Lung (tissue), 12 donors: Measurements from ENCODE around the gene RAB34. TPM values are rescaled to one million over a fixed set of nuclear protein-coding genes. Genes with fewer than 3 reads are reported as not detected.

Experiments
- ATAC-seq: fragments of 200-7000 bp; cut with Tn5 transposase; one replicate; pipeline ENCODE4 v1.9.1; 2020; ENCODE audit warnings: moderate number of reproducible peaks; ENCODE audit not compliant: insufficient read depth, low FRiP score
- DNase-seq, 3 donors: peaks; one replicate each; pipeline ENCODE4 v3.0.0-alpha.2; 2013 to 2017
- H3K27ac ChIP-seq, 2 donors: one replicate each; pipeline ENCODE4 v1.5.1; 2013; ENCODE audit warnings: mild to moderate bottlenecking in 2 of 2, moderate library complexity in 2 of 2, control low read depth in 1 of 2, inconsistent platforms in 1 of 2, low read depth in 1 of 2, low read length in 1 of 2
- H3K27me3 ChIP-seq, 3 donors: one replicate each; pipeline ENCODE4 v1.5.1; 2013; ENCODE audit warnings: low read length in 2 of 3; ENCODE audit not compliant: control insufficient read depth in 3 of 3, insufficient read depth in 3 of 3
- H3K36me3 ChIP-seq, 4 donors: one replicate each; pipeline ENCODE4 v1.5.1; 2013; ENCODE audit warnings: low read length in 4 of 4, mild to moderate bottlenecking in 1 of 4, moderate library complexity in 1 of 4; ENCODE audit not compliant: control insufficient read depth in 4 of 4, insufficient read depth in 4 of 4
- H3K4me1 ChIP-seq, 5 donors: one replicate each; pipeline ENCODE4 v1.5.1; 2013; ENCODE audit warnings: low read length in 5 of 5, mild to moderate bottlenecking in 2 of 5, moderate library complexity in 1 of 5; ENCODE audit not compliant: control insufficient read depth in 5 of 5, insufficient read depth in 5 of 5
- H3K4me3 ChIP-seq: one replicate; pipeline ENCODE4 v1.5.1; 2013; ENCODE audit warnings: mild to moderate bottlenecking, control low read depth, moderate library complexity
- H3K9ac ChIP-seq, 2 donors: one replicate each; pipeline ENCODE4 v1.5.1; 2013; ENCODE audit warnings: low read length in 2 of 2, control low read depth in 1 of 2; ENCODE audit not compliant: insufficient read depth in 1 of 2
- H3K9me3 ChIP-seq, 4 donors: one replicate each; pipeline ENCODE4 v1.5.1; 2013; ENCODE audit warnings: low read length in 3 of 4, mild to moderate bottlenecking in 1 of 4, moderate library complexity in 1 of 4; ENCODE audit not compliant: control insufficient read depth in 4 of 4, insufficient read depth in 3 of 4
- WGBS, 2 donors: extraction: QIAGEN DNeasy Blood & Tissue Kit; methylation state at CpG; one replicate each; pipeline ENCODE4 v1.1.7; 2013; 5-methylcytosine and 5-hydroxymethylcytosine counted together
- polyA plus RNA-seq, 2 donors: library from polyadenylated mRNA; stranded (reverse); fragments of 200-250 nt; gene quantifications; one replicate each; pipeline ENCODE4 v1.2.1, GENCODE V29; 2013
- total RNA-seq, 2 donors: library from RNA; depleted of rRNA in 1 of 2; stranded (reverse); fragments of >200 nt in 1 of 2; gene quantifications; one replicate each; pipeline ENCODE4 v1.2.1, GENCODE V29; 2014 to 2021
- TF ChIP-seq, protein P1 (sequence below): IDR thresholded peaks from 2 replicates; pipeline ENCODE4 v1.5.1; 2012; ENCODE audit warnings: mild to moderate bottlenecking; ENCODE audit errors: control extremely low read depth, extremely low read depth
- donor health status: control.
- donor health status: control.
- donor health status: Bipolar disorder and iron deficiency.
- donor health status: healthy.
- donor health status: DM: yes; HTN: yes; CAD: no.

RAB34 gene
- total and polyA plus RNA-seq, 4 donors, result 77.8 to 103 (median 97.2) TPM

DNA sequence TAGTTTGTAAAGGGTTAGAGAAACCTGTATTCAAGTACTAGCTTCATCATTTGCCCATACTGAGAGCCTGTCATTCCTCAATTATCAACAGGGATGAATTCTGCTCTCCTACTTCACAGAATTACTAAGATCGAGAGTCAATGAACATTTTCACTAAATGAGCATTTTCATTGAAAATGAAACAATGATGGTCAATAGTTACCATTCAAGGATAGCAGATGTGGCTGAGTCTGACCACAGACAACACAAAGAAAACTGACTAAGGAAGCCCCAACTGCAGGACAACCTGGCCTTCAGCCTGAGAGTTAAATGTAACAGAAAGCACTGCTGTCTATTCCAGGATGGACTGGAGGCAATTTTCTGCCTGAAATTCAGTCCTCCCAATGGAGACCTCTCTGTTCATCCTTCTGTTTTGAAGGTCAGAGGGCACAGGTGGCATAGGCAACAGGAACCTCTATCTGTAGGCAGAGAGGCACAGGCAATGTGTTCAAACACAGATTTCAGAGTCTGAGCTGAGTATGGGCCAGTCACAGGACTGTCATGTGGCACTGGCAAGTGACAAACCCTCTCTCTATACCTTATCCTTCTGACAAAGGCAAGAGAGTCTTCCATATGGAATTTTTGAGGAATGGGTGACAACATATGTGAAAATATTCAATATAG is 45.6 kb upstream of the RAB34 start:
- Histone ChIP-seq H3K27me3 (no peaks in the 10 kb centered on the region), H3K9me3 (no peaks in the 10 kb centered on the region), H3K4me3 (no peak overlapping the region), H3K4me1 (peaks cover 0 to 12% (median 2%) of the 10 kb centered on the region in 5 donors), H3K27ac (peak overlapping the region in 1 of 2 donors; percentile 56), H3K36me3 (peaks cover 5 to 20% (median 16%) of the 10 kb centered on the region in 4 donors), H3K9ac (no peak overlapping the region)
- no peak for DNase-seq
- WGBS, 2 donors, result 81 to 94% methylated on average over 1 of the region's 1 CpG
- TF ChIP-seq, protein P1, sequence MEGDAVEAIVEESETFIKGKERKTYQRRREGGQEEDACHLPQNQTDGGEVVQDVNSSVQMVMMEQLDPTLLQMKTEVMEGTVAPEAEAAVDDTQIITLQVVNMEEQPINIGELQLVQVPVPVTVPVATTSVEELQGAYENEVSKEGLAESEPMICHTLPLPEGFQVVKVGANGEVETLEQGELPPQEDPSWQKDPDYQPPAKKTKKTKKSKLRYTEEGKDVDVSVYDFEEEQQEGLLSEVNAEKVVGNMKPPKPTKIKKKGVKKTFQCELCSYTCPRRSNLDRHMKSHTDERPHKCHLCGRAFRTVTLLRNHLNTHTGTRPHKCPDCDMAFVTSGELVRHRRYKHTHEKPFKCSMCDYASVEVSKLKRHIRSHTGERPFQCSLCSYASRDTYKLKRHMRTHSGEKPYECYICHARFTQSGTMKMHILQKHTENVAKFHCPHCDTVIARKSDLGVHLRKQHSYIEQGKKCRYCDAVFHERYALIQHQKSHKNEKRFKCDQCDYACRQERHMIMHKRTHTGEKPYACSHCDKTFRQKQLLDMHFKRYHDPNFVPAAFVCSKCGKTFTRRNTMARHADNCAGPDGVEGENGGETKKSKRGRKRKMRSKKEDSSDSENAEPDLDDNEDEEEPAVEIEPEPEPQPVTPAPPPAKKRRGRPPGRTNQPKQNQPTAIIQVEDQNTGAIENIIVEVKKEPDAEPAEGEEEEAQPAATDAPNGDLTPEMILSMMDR, result no peak
- ATAC-seq, result no peak

- ATAC-seq (peak; percentile 43), DNase-seq (peak in 1 of 3 donors; percentile 54)
- Histone ChIP-seq H3K9ac (no peak overlapping the region), H3K27me3 (no peaks in the 10 kb centered on the region), H3K27ac (peak overlapping the region in 1 of 2 donors; percentile 56), H3K36me3 (peaks cover 5 to 22% (median 17%) of the 10 kb centered on the region in 4 donors), H3K9me3 (no peaks in the 10 kb centered on the region), H3K4me3 (no peak overlapping the region), H3K4me1 (peaks cover 0 to 15% (median 4%) of the 10 kb centered on the region in 5 donors)
- TF ChIP-seq, protein P1, result no peak
- WGBS, 2 donors, result 32 to 35% methylated on average over 9 of the region's 9 CpGs
These were observed 43.2 kb upstream of the RAB34 start for GRCh38 chr17:28760601-28761562.

DNA sequence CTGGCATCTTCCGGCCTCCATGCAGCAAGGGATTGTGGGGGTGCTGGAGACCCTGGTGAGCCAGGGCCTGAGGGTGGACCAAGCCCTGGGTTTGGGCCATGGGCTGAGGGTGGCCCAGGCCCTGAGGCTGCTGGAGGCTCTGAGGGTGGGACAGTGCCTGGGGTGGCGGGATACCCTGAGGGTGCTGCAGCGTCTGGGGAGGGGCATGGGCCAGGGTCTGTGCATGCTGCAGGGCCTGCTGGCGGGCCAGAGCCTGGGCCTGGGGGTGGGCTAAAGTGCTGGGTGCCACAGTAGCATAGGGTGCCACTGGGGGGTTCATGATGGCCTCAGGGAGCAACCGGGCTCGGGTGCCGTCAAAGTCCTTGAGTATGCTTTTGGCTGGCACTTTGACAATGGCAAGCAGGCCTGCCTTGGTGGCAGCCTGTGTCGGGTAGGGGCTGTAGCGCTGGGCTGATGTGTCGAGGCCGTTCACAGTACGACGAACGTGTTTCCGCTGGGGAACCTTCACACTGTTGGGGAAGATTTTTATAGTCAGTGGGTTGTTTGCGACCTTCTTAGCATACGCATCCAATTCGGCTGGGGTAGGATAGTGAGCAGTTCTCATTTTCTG is 41.7 kb upstream of the RAB34 start:
- ATAC-seq (no peak), DNase-seq (no peak)
- no peak overlapping the region for H3K4me3 ChIP-seq
- TF ChIP-seq, protein P1, result no peak
- H3K27ac ChIP-seq, result no peak overlapping the region
- H3K9ac ChIP-seq, result no peak overlapping the region
- no peaks in the 10 kb centered on the region for H3K27me3 ChIP-seq
- 93 to 94% methylated on average over 18 of the region's 18 CpGs for WGBS, 2 donors
- peaks cover 0 to 15% (median 4%) of the 10 kb centered on the region in 5 donors for H3K4me1 ChIP-seq
- no peaks in the 10 kb centered on the region for H3K9me3 ChIP-seq
- H3K36me3 ChIP-seq, result peaks cover 0 to 18% (median 14%) of the 10 kb centered on the region in 4 donors
